ENCODE measurements around the gene CARHSP1.

DNA sequence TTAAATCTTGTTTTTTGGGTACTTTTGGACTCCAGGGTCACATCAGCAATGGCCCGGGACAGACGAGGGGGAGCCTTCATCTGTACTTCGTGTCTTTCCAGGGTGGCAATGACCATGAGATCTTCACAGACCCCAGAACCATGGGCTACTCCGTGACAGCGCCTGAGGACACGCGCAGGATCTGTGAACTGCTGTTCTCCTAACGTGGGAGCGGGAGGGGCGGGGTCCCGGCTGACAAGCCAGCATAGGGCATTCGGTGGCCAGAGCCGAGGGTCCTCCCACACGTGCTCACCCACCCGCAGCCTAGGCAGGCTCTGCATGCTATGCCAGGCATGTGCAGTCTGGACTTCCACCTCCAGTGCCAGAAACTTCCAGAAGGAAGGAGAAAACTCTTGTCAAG is 21.2 kb downstream of the CARHSP1 start:
- TF ChIP-seq CTCF (IDR thresholded peaks at IDR 0.05) (no peak), POLR2A (IDR thresholded peaks at IDR 0.05) (no peak)

All from prostate gland (tissue), 2 donors.